Lower leg skin (tissue), 3 donors: ENCODE results near the gene WBP1L.

Experiments
- CTCF ChIP-seq, 3 donors: fragments of 450-650 bp; IDR thresholded peaks; one replicate each; pipeline ENCODE4 v1.5.1; 2016; ENCODE audit warnings: antibody characterized with exemption in 3 of 3, mild to moderate bottlenecking in 3 of 3, moderate library complexity in 2 of 3
- POLR2A ChIP-seq, 2 donors: fragments of 450-650 bp; IDR thresholded peaks; one replicate each; pipeline ENCODE4 v1.6.1; 2016 to 2017; ENCODE audit warnings: antibody characterized with exemption in 2 of 2, mild to moderate bottlenecking in 1 of 2, moderate library complexity in 1 of 2

- no peak for TF ChIP-seq POLR2A (IDR thresholded peaks at IDR 0.05)
- no peak for TF ChIP-seq CTCF (IDR thresholded peaks at IDR 0.05)
Measured at GRCh38 chr10:102701796-102702195, 42.0 kb upstream of the WBP1L start.
